ENCODE measurements around the gene SEBOX. TPM values are rescaled to one million over a fixed set of nuclear protein-coding genes. Genes with fewer than 3 reads are reported as not detected.

The SEBOX gene
- total and polyA plus RNA-seq, 12 donors: not detected

DNA sequence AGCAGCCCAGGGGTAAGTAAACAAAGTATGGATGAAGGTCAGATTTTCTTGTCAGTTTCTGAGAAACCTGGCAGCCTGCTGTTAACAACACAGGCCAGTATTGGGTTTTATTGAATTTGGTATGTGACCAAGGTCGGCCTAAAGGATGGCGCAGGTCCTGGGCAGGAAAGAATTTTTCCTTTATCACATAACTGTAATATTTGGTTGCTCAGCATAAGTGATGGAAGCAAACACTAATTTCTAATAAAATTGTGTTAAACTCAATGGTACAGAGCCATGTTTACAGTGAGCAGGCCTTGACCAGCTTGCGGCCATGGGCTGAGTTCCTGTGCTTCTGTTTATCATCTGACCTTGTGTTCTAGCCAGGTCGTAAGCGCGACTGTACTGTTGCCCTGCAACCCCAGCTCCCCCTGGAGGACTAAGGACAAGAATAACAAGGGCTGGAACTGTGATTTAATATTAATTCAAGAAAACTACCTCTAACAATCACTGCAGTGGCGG lies 18.2 kb downstream of the SEBOX start:
- Histone ChIP-seq H3K4me1 (peaks cover 15 to 56% (median 34%) of the 10 kb centered on the region in 9 donors), H3K27me3 (no peaks in the 10 kb centered on the region), H3K36me3 (peaks cover 8 to 100% (median 87%) of the 10 kb centered on the region in 9 donors), H3K27ac (peak overlapping the region; percentile 7 to 74 (median 40)), H3K4me3 (no peak overlapping the region), H3K9me3 (no peaks in the 10 kb centered on the region)
- no peak for DNase-seq
- TF ChIP-seq, protein P1, sequence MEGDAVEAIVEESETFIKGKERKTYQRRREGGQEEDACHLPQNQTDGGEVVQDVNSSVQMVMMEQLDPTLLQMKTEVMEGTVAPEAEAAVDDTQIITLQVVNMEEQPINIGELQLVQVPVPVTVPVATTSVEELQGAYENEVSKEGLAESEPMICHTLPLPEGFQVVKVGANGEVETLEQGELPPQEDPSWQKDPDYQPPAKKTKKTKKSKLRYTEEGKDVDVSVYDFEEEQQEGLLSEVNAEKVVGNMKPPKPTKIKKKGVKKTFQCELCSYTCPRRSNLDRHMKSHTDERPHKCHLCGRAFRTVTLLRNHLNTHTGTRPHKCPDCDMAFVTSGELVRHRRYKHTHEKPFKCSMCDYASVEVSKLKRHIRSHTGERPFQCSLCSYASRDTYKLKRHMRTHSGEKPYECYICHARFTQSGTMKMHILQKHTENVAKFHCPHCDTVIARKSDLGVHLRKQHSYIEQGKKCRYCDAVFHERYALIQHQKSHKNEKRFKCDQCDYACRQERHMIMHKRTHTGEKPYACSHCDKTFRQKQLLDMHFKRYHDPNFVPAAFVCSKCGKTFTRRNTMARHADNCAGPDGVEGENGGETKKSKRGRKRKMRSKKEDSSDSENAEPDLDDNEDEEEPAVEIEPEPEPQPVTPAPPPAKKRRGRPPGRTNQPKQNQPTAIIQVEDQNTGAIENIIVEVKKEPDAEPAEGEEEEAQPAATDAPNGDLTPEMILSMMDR (IDR thresholded peaks at IDR 0.05): peak in 7 of 9 donors; percentile 27 to 56 (median 51)
- intact Hi-C loops (cut with DNase I): no loop called here
- ATAC-seq: peak in 6 of 8 donors; percentile 16 to 62 (median 59)
- WGBS, 2 donors: 47 to 50% methylated on average over 7 of the region's 7 CpGs

DNA sequence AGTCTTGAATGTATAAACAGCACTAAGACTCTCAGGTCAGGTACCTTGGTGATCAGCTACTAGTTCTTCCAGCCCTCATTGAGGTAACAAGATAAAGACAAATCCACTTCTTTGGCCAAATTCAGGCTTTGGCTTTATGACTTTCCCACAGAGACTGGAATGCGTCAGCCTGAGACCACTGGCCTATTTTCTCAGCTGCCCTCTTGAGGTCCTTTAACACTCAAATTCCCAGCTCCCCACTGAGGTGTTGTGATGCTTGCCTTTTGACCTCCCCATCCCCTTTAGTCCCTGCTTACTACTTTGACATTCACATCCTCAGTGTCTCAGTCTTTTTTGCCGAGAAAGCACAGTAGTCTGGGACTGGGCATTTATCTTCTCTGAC lies 18.8 kb downstream of the SEBOX start:
- intact Hi-C loops (cut with DNase I): no loop called here
- 75 to 85% methylated on average over 2 of the region's 2 CpGs for WGBS, 2 donors
- peaks cover 15 to 56% (median 34%) of the 10 kb centered on the region in 9 donors for H3K4me1 ChIP-seq

DNA sequence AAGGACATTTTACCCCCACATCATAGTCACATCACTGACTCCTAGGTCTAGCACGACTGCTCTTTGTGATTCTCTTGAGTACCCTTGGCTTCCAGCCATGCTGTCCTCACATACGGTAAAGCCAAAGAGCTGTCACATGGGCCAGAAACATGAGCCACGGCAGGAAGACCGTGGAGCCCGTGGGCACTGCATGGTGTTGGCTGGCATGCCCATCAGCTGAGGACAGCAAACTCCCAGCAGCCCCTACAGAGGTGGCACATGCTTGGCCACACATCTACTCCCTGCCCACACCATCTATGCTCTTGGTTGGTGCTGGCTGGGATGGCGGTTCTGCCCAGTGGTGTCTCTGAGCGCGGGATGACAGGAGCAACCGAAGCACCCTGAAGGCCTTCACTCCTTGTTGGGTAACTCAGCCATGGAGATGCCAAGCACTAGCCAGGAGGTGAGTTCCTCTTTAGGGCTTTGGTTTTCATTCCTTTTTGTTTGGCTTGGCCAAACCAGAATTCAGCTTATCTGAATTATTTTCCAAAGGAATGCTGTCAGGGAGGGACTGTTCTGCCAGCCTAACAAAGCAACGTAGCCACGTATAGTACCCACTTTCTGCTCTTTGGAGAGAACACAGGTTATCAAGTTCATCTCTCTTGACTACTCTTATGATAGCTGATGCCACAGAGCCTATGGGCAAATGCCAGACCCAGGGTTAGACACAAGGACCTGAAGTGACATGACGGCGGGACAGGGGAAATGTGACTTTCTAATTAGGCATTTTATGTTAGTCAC lies 19.4 kb downstream of the SEBOX start:
- TF ChIP-seq, protein P1 (IDR thresholded peaks at IDR 0.05): no peak
- peaks cover 8 to 100% (median 88%) of the 10 kb centered on the region in 9 donors for H3K36me3 ChIP-seq
- 46 to 50% methylated on average over 13 of the region's 13 CpGs for WGBS, 2 donors
- intact Hi-C loops (cut with DNase I): no loop called here
- H3K9me3 ChIP-seq: no peaks in the 10 kb centered on the region
- DNase-seq (peak in 1 of 2 donors; percentile 57), ATAC-seq (peak in 7 of 8 donors; percentile 40 to 72 (median 59))
- peak overlapping the region in 8 of 10 donors; percentile 4 to 74 (median 34) for H3K27ac ChIP-seq
- no peak overlapping the region for H3K4me3 ChIP-seq
- peaks cover 15 to 58% (median 34%) of the 10 kb centered on the region in 9 donors for H3K4me1 ChIP-seq
- no peaks in the 10 kb centered on the region for H3K27me3 ChIP-seq

More for the DNA sequence above, 18.8 kb downstream of the SEBOX start:
- Histone ChIP-seq H3K36me3 (peaks cover 8 to 100% (median 87%) of the 10 kb centered on the region in 9 donors), H3K4me3 (no peak overlapping the region), H3K27ac (peak overlapping the region in 9 of 10 donors; percentile 4 to 74 (median 34)), H3K9me3 (no peaks in the 10 kb centered on the region), H3K27me3 (no peaks in the 10 kb centered on the region)
- TF ChIP-seq, protein P1 (IDR thresholded peaks at IDR 0.05): no peak
- ATAC-seq (no peak), DNase-seq (no peak)

DNA sequence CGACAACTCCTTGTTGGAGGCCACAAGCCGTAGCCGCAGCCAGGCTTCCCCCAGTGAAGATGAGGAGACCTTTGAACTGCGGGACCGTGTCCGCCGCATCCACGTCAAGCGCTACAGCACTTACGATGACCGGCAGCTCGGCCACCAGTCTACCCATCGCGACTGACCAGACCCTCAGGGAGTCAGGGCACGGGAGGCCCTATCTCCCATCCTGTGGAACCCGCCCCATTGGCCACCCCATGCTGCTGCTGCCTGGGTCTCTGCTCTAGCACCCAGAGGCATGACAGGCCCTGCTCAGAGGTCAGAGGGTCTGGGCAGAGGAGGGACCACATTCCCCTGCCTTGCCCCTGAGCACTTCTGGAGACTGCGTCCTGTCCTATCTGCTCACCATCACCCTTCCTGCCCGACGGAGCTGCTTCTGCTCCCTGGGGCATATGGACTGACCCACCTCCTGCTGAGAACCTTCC lies 20.5 kb downstream of the SEBOX start:
- peak in 1 of 8 donors; percentile 1 for ATAC-seq
- intact Hi-C loops (cut with DNase I): no loop called here
- 84 to 85% methylated on average over 19 of the region's 19 CpGs for WGBS, 2 donors
- Histone ChIP-seq H3K36me3 (peaks cover 8 to 100% (median 88%) of the 10 kb centered on the region in 9 donors), H3K9me3 (no peaks in the 10 kb centered on the region), H3K4me1 (peaks cover 18 to 64% (median 44%) of the 10 kb centered on the region in 9 donors), H3K27me3 (no peaks in the 10 kb centered on the region), H3K4me3 (no peak overlapping the region), H3K27ac (peak overlapping the region in 4 of 10 donors; percentile 11 to 74 (median 36))
- TF ChIP-seq, protein P1 (IDR thresholded peaks at IDR 0.05): no peak
- no peak for DNase-seq

Data from heart right ventricle (tissue), 16 donors.